Panc1 (cell line): ENCODE data around the gene RAP1GAP.

Source experiments
- POLR2AphosphoS5 ChIP-seq: IDR thresholded peaks from 2 replicates; pipeline ENCODE4 v1.6.1; 2012; ENCODE audit warnings: mild to moderate bottlenecking, low read depth, low read length, moderate library complexity
- TF ChIP-seq, protein P1 (sequence below): fragments of 450-650 bp; IDR thresholded peaks from 2 replicates; pipeline ENCODE4 v1.5.1; 2017; ENCODE audit warnings: mild to moderate bottlenecking

DNA sequence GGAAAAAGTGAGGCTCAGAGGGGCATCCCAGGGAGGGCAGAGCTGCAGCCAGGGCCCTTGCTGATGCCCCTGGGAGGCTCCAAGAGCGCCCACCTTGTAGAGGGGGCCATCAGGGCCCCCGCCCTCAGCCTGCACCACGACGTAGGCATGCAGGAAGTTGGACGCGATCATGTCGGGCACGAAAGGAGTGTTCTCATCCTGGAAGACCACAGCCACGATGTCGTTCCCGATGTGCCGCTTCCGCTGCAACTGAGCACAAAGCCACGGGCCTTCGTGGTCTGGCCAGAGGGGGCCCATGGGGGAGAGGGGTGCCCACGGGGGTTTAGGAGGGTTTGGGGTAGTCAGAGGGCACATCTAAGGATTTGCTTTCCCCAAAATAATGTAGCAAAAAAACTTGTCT is 59.1 kb downstream of the RAP1GAP start:
- TF ChIP-seq, protein P1, sequence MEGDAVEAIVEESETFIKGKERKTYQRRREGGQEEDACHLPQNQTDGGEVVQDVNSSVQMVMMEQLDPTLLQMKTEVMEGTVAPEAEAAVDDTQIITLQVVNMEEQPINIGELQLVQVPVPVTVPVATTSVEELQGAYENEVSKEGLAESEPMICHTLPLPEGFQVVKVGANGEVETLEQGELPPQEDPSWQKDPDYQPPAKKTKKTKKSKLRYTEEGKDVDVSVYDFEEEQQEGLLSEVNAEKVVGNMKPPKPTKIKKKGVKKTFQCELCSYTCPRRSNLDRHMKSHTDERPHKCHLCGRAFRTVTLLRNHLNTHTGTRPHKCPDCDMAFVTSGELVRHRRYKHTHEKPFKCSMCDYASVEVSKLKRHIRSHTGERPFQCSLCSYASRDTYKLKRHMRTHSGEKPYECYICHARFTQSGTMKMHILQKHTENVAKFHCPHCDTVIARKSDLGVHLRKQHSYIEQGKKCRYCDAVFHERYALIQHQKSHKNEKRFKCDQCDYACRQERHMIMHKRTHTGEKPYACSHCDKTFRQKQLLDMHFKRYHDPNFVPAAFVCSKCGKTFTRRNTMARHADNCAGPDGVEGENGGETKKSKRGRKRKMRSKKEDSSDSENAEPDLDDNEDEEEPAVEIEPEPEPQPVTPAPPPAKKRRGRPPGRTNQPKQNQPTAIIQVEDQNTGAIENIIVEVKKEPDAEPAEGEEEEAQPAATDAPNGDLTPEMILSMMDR: no peak
- no peak for TF ChIP-seq POLR2AphosphoS5
